CD4-positive, alpha-beta T cell treated with Interleukin-4 for 4 hours (primary cell): Measurements from ENCODE around the gene TMEM14A.
"Not testable (repeated sequence)": the region's sequence is repeated elsewhere in the genome, so short reads cannot be mapped to it uniquely, and the experiment has no call there.

Experiments used
- DNase-seq: peaks from one replicate; pipeline ENCODE4 v3.0.0-alpha.2; 2020

TMEM14A gene

GRCh38 chr6:52704781-52705502 lies 34.0 kb downstream of the TMEM14A start:
- not testable (repeated sequence) for DNase-seq

GRCh38 chr6:52706001-52706400 lies 35.1 kb downstream of the TMEM14A start:
- no peak for DNase-seq

- DNase-seq = no peak
Measured at GRCh38 chr6:52707963-52708680, 37.2 kb downstream of the TMEM14A start.

- DNase-seq = no peak
Measured at GRCh38 chr6:52712136-52712535, 41.2 kb downstream of the TMEM14A start.

- not testable (repeated sequence) for DNase-seq
Measured at GRCh38 chr6:52714761-52715160, 43.8 kb downstream of the TMEM14A start.

DNA sequence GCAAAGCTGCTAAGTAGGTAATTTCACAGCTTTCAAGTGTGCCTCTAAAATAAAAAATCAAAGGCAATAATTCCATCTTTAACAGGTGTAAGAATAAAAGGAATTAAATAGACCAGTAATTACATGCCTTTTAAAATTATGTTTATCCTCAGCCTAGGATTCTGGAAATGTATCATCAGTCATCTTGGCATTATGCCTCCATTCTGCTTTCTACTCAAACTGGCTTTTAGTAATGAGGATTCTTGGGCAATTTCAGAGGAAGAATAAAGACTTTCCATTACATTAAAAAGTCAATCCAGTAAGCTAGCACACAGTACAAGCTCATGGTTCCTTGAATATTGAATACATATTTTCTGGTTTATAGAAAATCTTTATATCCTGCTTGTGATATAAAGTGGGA lies 47.6 kb downstream of the TMEM14A start:
- no peak for DNase-seq

DNA sequence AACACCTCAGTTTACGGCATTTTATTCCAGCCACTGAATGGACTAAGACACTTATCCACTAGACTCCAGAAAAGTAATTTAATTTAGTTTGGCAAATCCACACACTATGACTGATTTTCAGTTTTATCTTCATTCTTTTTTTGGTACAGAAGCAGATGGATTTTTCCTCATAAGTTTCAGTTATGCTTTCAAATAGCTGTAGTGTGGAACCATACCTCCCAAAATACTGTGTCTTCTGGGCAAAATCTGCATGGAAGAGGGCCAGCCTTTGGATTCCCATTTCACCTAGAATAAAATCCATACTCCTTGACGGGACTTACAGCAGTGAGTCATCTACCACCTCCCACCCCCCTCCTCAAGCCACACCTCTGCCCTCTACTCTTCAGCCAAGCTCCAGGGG lies 49.4 kb downstream of the TMEM14A start:
- DNase-seq = no peak

GRCh38 chr6:52724042-52724405 lies 53.1 kb downstream of the TMEM14A start:
- DNase-seq = no peak

DNA sequence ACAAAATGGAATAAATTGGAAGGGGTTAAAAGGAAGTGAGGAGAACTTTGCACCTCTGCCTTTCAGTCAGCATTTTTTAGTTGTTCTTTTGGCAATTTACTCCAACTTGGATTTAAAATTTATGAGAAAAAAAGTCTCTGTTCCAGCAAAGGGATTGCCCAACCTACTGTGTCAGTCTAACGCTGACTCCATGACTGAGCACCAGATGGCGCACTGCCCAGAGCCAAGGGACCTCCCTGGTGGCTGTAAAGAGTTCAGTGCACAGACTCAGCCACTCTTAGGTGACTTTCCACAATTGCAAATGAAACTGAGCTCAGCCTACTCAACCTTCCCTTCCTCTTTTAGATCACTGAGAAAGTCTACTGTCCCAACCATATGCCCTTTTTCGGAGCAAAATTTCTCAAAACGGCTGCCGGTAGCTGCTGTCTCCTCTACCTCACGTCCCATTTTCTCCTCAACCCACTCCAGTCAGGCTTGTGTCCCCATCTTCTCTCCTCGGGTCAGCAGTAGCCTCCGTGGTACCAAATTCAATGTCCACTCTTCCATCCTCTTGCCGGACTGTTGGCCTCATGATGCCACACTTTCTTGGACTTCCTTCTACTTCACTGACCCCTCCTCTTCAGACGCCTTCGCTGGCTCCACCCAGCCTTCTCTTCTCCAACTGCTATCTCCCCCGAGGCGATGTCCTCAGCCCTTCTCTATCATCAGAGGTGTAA lies 53.7 kb downstream of the TMEM14A start:
- DNase-seq = peak; percentile 34

DNA sequence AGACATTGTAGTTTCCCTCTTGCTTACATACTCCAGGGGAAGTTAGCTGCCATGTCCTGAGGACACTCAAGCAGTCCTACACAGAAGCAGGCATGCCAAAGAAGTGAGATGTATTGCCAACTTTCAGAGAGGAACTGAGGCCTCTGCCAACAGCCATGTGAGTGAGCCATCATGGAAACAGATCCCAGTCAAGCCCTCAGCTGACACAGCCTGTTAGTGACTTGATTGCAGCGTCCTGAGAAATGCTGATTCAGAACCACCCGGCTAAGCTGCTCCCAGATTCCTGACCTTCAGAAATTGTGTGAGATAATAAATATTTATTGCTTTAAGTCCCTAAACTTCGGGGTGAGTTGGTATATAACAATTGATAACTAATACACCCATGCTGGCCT lies 54.2 kb downstream of the TMEM14A start:
- no peak for DNase-seq

GRCh38 chr6:52725535-52726192 lies 54.8 kb downstream of the TMEM14A start:
- no peak for DNase-seq

DNA sequence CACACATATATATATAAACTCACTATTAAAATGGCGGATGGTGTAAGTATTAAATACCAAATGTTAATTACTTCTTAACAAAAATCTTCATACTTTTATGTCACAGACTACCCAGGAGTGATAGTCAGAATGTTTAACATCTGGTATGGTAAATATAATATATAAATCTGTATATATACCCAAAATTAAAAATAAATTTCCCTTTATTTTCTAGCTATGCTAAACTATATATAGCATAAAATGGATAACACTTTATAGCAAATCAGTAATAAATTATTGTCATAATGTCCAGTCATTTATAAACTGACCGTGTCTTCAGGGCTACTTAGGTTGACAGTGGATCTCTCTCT lies 55.3 kb downstream of the TMEM14A start:
- DNase-seq = no peak

- DNase-seq = no peak
Measured at GRCh38 chr6:52726741-52727535, 56.0 kb downstream of the TMEM14A start.

GRCh38 chr6:52727908-52728307 lies 57.0 kb downstream of the TMEM14A start:
- DNase-seq = no peak

GRCh38 chr6:52728394-52728793 lies 57.5 kb downstream of the TMEM14A start:
- DNase-seq = no peak

DNA sequence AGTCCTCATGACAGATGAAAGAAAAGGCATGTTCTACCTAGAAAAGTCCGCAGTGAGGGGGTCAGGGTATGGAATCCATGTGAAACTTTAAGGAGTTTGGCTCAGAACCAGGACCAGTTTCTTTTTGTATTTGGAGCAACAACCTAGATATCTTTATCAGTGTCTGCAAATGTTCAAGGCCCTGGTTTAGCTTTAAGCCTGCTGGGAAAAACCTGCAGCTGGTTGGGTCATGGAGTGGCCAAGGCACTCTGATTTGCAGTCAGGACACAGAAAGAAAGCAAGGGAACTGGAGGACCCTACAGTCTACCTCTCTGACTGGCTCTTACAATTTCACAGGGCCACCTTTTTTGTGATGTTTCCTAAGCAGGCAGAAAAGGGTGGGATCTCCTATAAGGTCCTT lies 58.7 kb downstream of the TMEM14A start:
- DNase-seq = no peak

- DNase-seq = no peak
Measured at GRCh38 chr6:52731719-52732118, 60.8 kb downstream of the TMEM14A start.

DNA sequence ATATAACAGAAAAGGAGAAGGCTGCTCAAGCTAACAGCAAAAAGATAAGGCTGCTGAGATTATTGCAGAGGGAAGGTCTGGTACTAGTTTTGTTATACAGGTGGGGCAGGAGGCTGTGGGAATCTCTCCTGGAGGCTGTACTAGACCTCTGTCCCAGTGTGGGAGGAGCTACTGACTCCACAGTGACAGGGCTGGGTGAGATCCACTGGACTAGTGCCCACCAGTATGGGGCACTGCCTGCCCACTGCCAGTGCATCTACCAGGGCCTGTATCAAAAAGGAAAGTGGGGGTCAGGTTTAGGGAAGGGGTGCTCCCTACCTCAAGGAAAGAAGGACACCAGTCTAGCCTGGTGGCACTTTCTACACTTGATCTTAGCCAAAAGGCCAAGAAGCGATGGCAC lies 62.3 kb downstream of the TMEM14A start:
- no peak for DNase-seq

DNA sequence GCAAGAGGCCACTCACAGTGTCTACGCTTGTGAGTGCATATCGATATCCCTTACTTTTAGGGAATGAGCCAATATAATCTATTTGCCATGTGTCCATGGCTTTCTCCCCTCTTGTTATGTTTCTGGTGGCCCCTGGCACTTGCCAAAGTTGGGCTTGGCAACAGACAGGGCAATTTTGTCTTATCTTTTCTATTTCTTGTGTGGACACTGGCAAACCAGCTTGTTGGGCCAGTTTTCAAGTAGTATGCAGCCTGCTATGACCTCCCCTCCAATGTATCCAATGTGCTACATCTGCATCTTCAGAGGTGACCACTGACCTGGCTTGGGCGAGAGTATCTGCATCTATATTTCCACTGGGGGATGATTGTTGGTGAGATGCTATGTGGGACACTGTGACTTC lies 63.2 kb downstream of the TMEM14A start:
- no peak for DNase-seq

GRCh38 chr6:52735071-52735470 lies 64.2 kb downstream of the TMEM14A start:
- DNase-seq = no peak

DNA sequence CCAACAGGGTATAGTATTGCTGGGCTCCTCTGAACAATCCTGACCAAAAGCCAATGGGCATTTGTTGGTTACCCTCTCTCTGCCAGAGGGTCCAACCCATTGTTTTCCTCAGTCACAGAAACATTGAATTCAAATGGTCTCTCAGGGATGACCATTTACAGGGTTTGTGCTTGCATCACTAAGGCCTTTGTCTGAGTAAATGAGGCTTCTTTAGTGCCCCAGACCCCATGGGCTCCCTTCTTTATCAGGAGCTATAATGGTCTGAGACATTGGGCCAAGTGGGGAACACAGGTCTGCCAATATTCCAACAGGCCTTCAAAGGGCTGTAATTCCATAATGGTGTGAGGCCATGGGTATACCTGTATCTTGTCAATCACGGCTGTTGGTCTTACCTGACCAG lies 65.2 kb downstream of the TMEM14A start:
- DNase-seq = no peak
